HL-60 (cell line): ENCODE results near the gene PACSIN1.

ENCODE experiments used
- CTCF ChIP-seq: IDR thresholded peaks from one replicate; pipeline ENCODE4 v1.5.1; 2011; ENCODE audit warnings: low read length, control low read depth, inconsistent platforms; ENCODE audit not compliant: insufficient read depth
- POLR2AphosphoS5 ChIP-seq: IDR thresholded peaks from 2 replicates; pipeline ENCODE4 v1.6.1; 2012; ENCODE audit warnings: low read depth
- TF ChIP-seq, protein P1 (sequence below): IDR thresholded peaks from 2 replicates; pipeline ENCODE4 v1.6.1; 2012; ENCODE audit warnings: low read depth; ENCODE audit not compliant: insufficient replicate concordance

GRCh38 chr6:34576286-34576955, 110.5 kb downstream of the PACSIN1 start:
- TF ChIP-seq CTCF (no peak), POLR2AphosphoS5 (no peak)
- TF ChIP-seq, protein P1, sequence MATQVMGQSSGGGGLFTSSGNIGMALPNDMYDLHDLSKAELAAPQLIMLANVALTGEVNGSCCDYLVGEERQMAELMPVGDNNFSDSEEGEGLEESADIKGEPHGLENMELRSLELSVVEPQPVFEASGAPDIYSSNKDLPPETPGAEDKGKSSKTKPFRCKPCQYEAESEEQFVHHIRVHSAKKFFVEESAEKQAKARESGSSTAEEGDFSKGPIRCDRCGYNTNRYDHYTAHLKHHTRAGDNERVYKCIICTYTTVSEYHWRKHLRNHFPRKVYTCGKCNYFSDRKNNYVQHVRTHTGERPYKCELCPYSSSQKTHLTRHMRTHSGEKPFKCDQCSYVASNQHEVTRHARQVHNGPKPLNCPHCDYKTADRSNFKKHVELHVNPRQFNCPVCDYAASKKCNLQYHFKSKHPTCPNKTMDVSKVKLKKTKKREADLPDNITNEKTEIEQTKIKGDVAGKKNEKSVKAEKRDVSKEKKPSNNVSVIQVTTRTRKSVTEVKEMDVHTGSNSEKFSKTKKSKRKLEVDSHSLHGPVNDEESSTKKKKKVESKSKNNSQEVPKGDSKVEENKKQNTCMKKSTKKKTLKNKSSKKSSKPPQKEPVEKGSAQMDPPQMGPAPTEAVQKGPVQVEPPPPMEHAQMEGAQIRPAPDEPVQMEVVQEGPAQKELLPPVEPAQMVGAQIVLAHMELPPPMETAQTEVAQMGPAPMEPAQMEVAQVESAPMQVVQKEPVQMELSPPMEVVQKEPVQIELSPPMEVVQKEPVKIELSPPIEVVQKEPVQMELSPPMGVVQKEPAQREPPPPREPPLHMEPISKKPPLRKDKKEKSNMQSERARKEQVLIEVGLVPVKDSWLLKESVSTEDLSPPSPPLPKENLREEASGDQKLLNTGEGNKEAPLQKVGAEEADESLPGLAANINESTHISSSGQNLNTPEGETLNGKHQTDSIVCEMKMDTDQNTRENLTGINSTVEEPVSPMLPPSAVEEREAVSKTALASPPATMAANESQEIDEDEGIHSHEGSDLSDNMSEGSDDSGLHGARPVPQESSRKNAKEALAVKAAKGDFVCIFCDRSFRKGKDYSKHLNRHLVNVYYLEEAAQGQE = no peak
